NCI-H510A (cell line): ENCODE results near the gene UST.
"Not testable (repeated sequence)": the region's sequence is repeated elsewhere in the genome, so short reads cannot be mapped to it uniquely, and the experiment has no call there.

Source experiments
- DNase-seq: peaks from one replicate; lab custom pipeline; 2025; lab: John Stamatoyannopoulos, UW

The UST gene

GRCh38 chr6:149089510-149089909, 342.7 kb downstream of the UST start:
- DNase-seq = no peak

DNA sequence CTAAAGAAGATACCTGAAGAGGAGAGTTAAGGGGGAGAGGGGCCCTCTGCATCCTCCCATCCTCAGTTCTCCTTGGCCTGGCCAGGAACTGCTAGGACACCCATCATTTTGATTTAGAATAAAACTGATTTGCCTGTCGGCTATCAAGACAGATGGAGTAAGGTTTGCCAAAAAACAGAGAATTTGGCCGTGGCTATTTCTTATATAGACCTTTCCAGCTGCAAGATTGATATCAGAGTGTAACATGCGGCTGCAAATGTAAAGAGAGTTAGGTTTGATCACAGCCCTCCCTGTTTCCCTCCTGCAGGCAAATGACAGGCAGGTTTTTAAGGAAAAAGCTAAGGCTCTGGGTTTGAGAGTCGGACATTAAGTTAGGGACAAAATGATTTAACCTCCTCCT, 344.1 kb downstream of the UST start:
- no peak for DNase-seq

- no peak for DNase-seq
Observed at GRCh38 chr6:149093643-149094042, 346.8 kb downstream of the UST start.

GRCh38 chr6:149094156-149094555, 347.3 kb downstream of the UST start:
- no peak for DNase-seq

DNA sequence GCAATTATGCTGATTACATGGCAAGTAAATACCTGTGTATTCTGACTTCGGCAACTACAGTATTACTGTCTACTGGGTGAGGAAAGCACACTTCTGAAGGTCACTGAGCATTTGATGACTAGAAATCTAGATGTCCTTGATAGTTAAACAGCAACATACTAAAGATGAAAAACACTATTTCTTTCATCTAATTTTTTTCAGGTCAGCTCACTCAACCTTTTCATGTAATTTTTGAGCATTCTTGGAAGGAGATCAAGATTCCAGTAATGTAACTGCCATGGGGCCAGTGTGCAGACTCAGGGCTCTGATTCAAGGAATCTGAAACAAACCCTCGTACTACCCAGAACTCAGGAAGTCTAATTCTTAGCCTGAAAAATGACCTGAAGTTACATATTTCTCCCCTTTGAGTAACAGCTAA, 348.1 kb downstream of the UST start:
- DNase-seq = no peak

- DNase-seq = no peak
Observed at GRCh38 chr6:149095842-149096241, 349.0 kb downstream of the UST start.

DNA sequence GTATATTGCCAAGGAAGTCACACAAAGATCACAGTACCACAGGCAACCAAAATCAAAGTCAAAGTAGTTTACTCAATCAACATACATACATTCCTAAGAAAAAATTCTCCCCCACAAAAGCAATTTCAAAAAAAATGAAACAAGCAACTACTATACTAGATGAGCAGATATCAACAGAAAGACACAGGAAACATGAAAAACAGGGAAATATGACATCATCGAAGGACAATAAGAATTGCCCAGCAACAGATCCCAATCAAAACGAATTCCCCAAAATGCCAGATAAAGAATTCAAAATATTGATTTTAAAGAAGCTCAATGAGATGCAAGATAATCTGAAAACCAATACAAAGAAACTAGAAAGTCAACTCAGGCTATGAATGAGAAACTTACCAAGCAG, 351.0 kb downstream of the UST start:
- no peak for DNase-seq

- no peak for DNase-seq
Observed at GRCh38 chr6:149098700-149099276, 352.0 kb downstream of the UST start.

- DNase-seq = no peak
Observed at GRCh38 chr6:149102324-149102723, 355.5 kb downstream of the UST start.

- not testable (repeated sequence) for DNase-seq
Observed at GRCh38 chr6:149103950-149104349, 357.1 kb downstream of the UST start.

DNA sequence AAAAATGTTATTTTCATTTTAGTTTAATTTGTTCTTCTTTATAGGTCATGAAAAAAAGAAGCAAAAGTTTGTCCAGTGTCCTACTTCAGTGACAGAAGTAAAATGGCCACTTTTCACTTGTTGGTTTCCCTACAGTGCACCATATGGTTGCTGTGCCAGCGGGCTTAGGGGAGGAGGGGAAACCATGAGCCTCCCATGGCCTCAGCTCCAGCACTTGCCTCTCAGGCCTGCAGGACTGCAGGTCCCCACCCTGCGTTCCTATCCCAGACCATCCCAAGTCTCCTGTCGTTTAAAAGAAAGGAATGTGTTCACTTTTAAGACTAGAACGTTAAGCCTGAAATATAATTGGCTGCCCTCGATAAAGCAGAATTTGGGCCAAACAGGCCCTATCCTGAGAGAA, 360.7 kb downstream of the UST start:
- no peak for DNase-seq

DNA sequence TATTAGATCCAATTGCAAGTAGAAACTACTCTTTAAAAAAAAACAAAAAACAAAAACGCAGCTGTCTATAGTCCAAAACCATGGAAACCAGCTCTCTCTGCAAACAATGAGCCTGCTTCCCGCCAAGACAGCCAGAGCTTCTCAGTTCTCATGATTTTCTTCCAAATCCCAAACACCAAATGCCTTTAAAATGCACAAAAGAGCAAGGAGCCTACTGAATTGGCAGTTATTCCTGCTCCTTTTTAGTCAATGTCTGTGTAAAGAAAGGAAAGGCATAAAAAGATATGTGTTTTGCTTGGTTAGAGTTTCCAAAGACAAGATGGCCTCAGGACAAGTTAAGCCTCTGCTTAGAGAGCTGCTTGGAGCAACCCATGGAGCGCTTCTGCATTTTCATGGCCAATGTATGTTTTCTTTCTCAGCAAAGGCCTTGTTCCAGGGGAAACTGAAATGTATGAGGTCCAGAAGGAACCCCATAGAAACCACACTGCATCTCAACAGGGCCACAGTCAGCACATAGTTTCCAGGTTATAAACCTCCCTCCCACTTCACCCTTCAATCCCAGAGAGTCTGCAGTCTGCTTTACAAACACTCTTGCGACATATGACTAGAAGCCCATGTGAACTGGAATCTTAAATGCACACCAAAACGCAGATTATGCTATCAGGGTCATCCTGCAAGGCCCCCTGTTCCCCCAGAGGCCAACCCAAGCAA, 361.4 kb downstream of the UST start:
- DNase-seq = no peak

DNA sequence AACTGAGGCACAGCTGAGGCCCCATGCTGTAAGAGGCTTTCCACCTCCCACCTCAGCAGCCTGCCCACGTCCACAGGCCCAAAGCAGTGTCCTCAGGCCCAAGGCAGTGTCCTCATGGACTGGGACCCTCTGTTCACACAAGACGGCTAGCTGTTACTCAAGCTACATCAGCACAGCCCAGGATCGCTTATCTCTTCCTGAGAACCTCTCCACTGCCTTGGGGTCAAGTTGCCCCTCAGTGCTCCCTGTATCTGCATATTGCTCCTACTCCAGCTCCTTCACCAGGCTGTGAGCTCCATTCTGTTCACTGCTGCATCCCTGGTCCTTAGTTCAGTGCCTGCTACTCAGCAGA, 361.9 kb downstream of the UST start:
- DNase-seq = no peak

- DNase-seq = no peak
Observed at GRCh38 chr6:149109397-149110070, 362.7 kb downstream of the UST start.

DNA sequence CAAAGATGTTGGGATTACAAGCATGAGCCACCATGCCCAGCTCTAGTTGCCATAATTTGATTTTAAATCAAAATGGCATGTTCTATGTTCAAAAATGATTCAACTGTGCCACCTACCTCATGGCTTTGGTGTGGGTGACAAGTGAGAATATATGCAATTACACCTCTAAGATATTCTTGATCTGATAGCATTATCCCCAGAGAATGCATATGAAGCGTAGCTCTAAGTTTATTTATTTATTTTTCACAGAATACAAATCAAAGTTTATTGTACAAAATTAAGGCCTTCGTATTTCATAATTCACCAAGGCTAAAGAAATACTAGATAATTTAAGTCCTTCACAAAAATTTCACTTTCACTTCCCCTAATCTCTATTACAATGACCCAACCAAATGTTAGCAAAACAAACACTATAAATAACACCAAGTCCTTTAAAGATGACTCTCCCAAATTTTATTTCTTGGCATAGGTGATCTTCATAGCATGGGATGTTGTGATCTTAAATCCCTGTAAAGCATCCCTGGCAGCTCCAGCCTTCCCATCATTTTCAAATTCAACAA, 364.8 kb downstream of the UST start:
- no peak for DNase-seq

GRCh38 chr6:149112976-149113375, 366.1 kb downstream of the UST start:
- DNase-seq = no peak

DNA sequence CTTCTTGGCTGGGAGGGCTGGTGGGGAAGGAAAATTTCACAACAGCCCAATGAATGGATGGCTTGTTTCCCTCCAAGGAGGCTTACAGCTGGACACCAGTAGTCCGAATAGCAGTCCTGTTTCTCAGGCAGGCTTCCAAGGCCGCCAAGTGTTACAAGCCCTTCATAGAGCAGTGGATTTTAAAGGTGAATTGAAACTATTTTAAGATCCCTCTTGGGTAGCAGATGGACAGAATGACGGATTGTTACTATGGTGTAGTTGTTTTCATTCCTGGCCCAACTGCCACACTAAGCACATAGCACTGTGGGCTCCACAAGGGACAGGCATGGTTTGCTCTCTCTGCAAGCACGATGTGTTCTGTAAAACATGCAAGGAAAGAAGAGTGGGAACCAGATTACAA, 367.3 kb downstream of the UST start:
- DNase-seq = no peak

- no peak for DNase-seq
Observed at GRCh38 chr6:149118737-149119653, 372.2 kb downstream of the UST start.

GRCh38 chr6:149122850-149123821, 376.3 kb downstream of the UST start:
- DNase-seq = no peak

GRCh38 chr6:149125309-149125708, 378.5 kb downstream of the UST start:
- DNase-seq = no peak
